Pancreas (tissue), 10 donors: ENCODE data around the gene DENND1B. TPM values are rescaled to one million over a fixed set of nuclear protein-coding genes. Genes with fewer than 3 reads are reported as not detected.
"Not testable (repeated sequence)": the region's sequence is repeated elsewhere in the genome, so short reads cannot be mapped to it uniquely, and the experiment has no call there.

Experiments
- ATAC-seq, 4 donors: fragments of 200-7000 bp; cut with Tn5 transposase; one replicate each; pipeline versions ENCODE4 v1.8.0 to v1.9.1; 2020; ENCODE audit warnings: mild to moderate bottlenecking in 4 of 4, moderate library complexity in 4 of 4
- DNase-seq, 6 donors: peaks; one replicate each; pipeline ENCODE4 v3.0.0-alpha.2; 2020
- FAIRE-seq: peaks from 2 replicates; lab custom pipeline; 2012; peaks lifted over from hg19 to GRCh38; lab: Jason Lieb, UNC
- H3K27ac ChIP-seq, 4 donors: fragments of 200-600 bp; sonication (generic); 1 replicate in 3 of 4; 2 replicates in 1 of 4; pipeline versions ENCODE4 v1.5.0 to v1.8.0; 2020
- H3K27me3 ChIP-seq, 4 donors: fragments of 200-600 bp; one replicate each; pipeline ENCODE4 v1.8.0; 2021
- H3K36me3 ChIP-seq, 3 donors: fragments of 200-600 bp; sonication (generic) in 1 of 3; one replicate each; pipeline versions ENCODE4 v1.5.0 to v1.8.0; 2020 to 2021
- H3K4me1 ChIP-seq, 3 donors: fragments of 200-600 bp; one replicate each; pipeline ENCODE4 v1.8.0; 2021
- H3K4me3 ChIP-seq, 4 donors: fragments of 200-600 bp; sonication (generic) in 2 of 4; one replicate each; pipeline versions ENCODE4 v1.5.0 to v1.8.0; 2020 to 2021
- H3K9me3 ChIP-seq, 4 donors: fragments of 200-600 bp; one replicate each; pipeline ENCODE4 v1.8.0; 2021
- CTCF ChIP-seq, 4 donors: fragments of 200-600 bp; sonication (generic) in 3 of 4; IDR thresholded peaks; one replicate each; pipeline versions ENCODE4 v1.5.0 to v1.8.0; 2021; ENCODE audit warnings: antibody characterized with exemption in 4 of 4
- WGBS, 2 donors: extraction: QIAGEN DNeasy Blood & Tissue Kit; methylation state at CpG; one replicate each; pipeline ENCODE4 v1.1.7; 2013; 5-methylcytosine and 5-hydroxymethylcytosine counted together
- intact Hi-C, 3 donors: fragments of 100-400 bp; cut with DNase I; formaldehyde crosslinking; loops; one replicate each; pipeline versions ENCODE4 v1.11.1 to v1.14.2; 2022
- polyA plus RNA-seq, 2 donors: library from polyadenylated mRNA; stranded (reverse); fragments of 200-250 nt; gene quantifications; one replicate each; pipeline ENCODE4 v1.2.3, GENCODE V29; 2013
- total RNA-seq, 6 donors: library from RNA; stranded (reverse); fragmentation: NEBNext Ultra II Directional in 4 of 6; extraction: Animal tissue kit (Norgen Biotek cat#: 25700) in 4 of 6; gene quantifications; one replicate each; pipeline versions ENCODE4 v1.2.1 to v1.2.4, GENCODE V29; 2021 to 2023
- donor health status: healthy with polysubstance abuse.
- donor health status: DM: no; HTN: no; CAD: no; lungs with moderate emphysema.
- donor health status: DM: no; HTN: no; CAD: no.
- donor health status: control.
- donor health status: control.
- donor health status: Bipolar disorder and iron deficiency.
- donor health status: DM: yes; HTN: yes; CAD: no.
- donor health status: DM: no; HTN: no; CAD: no.
- donor health status: DM: no; HTN: no; CAD: no.
- donor health status: DM: yes; HTN: yes; CAD: no.

DENND1B gene
- total and polyA plus RNA-seq, 8 donors, result 3.1 to 16.8 (median 11.1) TPM

- FAIRE-seq, result no peak
- WGBS, 2 donors, result 18 to 20% methylated on average over 1 of the region's 1 CpG
- peak in 2 of 4 donors; percentile 30 to 45 for ATAC-seq
- Histone ChIP-seq H3K4me3 (no peak overlapping the region), H3K36me3 (no peaks in the 10 kb centered on the region), H3K9me3 (no peaks in the 10 kb centered on the region), H3K27me3 (no peaks in the 10 kb centered on the region), H3K4me1 (peaks cover 3 to 13% (median 9%) of the 10 kb centered on the region in 3 donors), H3K27ac (no peak overlapping the region)
- intact Hi-C loops, result no loop called here
- no peak for DNase-seq
- no peak for TF ChIP-seq CTCF (IDR thresholded peaks at IDR 0.05)
Measured at GRCh38 chr1:197585809-197586208, 189.5 kb downstream of the DENND1B start.

GRCh38 chr1:197577580-197577979, 197.7 kb downstream of the DENND1B start:
- no peak overlapping the region for H3K4me3 ChIP-seq
- H3K36me3 ChIP-seq, result no peaks in the 10 kb centered on the region
- H3K4me1 ChIP-seq, result no peaks in the 10 kb centered on the region
- no peak for TF ChIP-seq CTCF (IDR thresholded peaks at IDR 0.05)
- FAIRE-seq (no peak), DNase-seq (no peak), ATAC-seq (no peak)
- H3K9me3 ChIP-seq, result no peaks in the 10 kb centered on the region
- intact Hi-C loops, result no loop called here
- no peak overlapping the region for H3K27ac ChIP-seq
- 93 to 95% methylated on average over 2 of the region's 2 CpGs for WGBS, 2 donors
- no peaks in the 10 kb centered on the region for H3K27me3 ChIP-seq

- intact Hi-C loops, H3K4me1 ChIP-seq, H3K9me3 ChIP-seq, ATAC-seq, DNase-seq, H3K27me3 ChIP-seq, H3K36me3 ChIP-seq, FAIRE-seq, H3K4me3 ChIP-seq, H3K27ac ChIP-seq: not testable (repeated sequence)
- 92 to 94% methylated on average over 4 of the region's 4 CpGs for WGBS, 2 donors
Measured at GRCh38 chr1:197575531-197575930, 199.7 kb downstream of the DENND1B start.

GRCh38 chr1:197572169-197572568, 203.1 kb downstream of the DENND1B start:
- TF ChIP-seq CTCF (IDR thresholded peaks at IDR 0.05), result no peak
- FAIRE-seq, result no peak
- 94 to 95% methylated on average over 10 of the region's 10 CpGs for WGBS, 2 donors

GRCh38 chr1:197567442-197567841, 207.8 kb downstream of the DENND1B start:
- DNase-seq, result no peak
- Histone ChIP-seq H3K4me1 (no peaks in the 10 kb centered on the region), H3K27me3 (no peaks in the 10 kb centered on the region), H3K9me3 (no peaks in the 10 kb centered on the region), H3K36me3 (no peaks in the 10 kb centered on the region), H3K27ac (no peak overlapping the region), H3K4me3 (no peak overlapping the region)
- no peak for FAIRE-seq
- intact Hi-C loops, result no loop called here
- 99% methylated on average over 2 of the region's 2 CpGs for WGBS, 2 donors
- no peak for ATAC-seq
- no peak for TF ChIP-seq CTCF (IDR thresholded peaks at IDR 0.05)

More at GRCh38 chr1:197572169-197572568, 203.1 kb downstream of the DENND1B start:
- Histone ChIP-seq H3K9me3 (no peaks in the 10 kb centered on the region), H3K4me1 (no peaks in the 10 kb centered on the region), H3K27ac (no peak overlapping the region), H3K27me3 (no peaks in the 10 kb centered on the region), H3K4me3 (no peak overlapping the region), H3K36me3 (no peaks in the 10 kb centered on the region)
- intact Hi-C loops, result no loop called here
- no peak for ATAC-seq
- peak in 1 of 6 donors; percentile 25 for DNase-seq
